ENCODE results near the gene RNF31.

The RNF31 gene

DNA sequence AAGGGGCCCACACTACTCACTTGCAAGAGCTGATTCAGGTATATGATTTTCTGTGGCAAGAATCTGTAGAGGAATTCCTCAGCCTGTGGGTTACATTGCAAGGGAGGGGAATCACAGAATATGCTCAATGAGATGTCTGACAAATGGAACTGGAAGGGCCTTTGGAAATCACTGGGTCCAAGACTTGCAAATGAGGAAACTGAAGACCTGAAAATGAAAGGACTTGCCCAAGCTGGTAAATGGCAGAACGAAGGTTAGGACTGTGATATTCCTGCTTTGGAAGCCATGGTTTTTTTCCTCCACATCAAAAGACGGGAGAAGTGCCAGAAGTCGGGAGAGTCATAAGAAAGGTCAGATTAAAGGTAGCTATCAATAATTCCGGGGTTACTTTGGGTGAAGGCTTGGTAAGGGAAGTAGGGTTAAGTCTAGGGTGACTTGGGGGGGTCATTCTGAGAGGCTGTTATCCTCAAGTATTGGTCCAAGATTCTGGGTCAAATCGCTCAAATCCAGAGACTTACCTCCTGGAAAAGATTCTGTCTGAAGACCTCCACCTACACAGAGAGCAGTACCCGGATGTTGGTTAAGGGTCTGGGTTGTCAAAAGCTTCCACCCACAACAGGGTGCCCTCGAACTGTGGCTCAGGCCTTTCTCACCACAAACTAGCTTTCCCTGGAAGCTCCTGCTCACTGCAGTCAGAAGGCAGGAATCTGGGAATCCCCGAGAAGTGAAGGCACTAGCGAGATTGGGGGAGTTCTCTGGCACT lies 1.4 kb upstream of the RNF31 start:
- TF ChIP-seq, protein P1, sequence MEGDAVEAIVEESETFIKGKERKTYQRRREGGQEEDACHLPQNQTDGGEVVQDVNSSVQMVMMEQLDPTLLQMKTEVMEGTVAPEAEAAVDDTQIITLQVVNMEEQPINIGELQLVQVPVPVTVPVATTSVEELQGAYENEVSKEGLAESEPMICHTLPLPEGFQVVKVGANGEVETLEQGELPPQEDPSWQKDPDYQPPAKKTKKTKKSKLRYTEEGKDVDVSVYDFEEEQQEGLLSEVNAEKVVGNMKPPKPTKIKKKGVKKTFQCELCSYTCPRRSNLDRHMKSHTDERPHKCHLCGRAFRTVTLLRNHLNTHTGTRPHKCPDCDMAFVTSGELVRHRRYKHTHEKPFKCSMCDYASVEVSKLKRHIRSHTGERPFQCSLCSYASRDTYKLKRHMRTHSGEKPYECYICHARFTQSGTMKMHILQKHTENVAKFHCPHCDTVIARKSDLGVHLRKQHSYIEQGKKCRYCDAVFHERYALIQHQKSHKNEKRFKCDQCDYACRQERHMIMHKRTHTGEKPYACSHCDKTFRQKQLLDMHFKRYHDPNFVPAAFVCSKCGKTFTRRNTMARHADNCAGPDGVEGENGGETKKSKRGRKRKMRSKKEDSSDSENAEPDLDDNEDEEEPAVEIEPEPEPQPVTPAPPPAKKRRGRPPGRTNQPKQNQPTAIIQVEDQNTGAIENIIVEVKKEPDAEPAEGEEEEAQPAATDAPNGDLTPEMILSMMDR (IDR thresholded peaks at IDR 0.05; ENCODE audit: low read depth, low read length) = no peak
- TF ChIP-seq EZH2phosphoT487 (IDR thresholded peaks at IDR 0.05; ENCODE audit: low read depth) = no peak
- Histone ChIP-seq H3K4me3 (ENCODE audit: low read length) (peak overlapping the region; percentile 78), H3K9me3 (ENCODE audit: insufficient read depth, low read length) (no peaks in the 10 kb centered on the region), H3K36me3 (replicated peaks; ENCODE audit: low read depth, low read length) (peaks cover 27% of the 10 kb centered on the region), H3K79me2 (ENCODE audit: low read length) (peaks cover 44% of the 10 kb centered on the region), H2AFZ (ENCODE audit: low read depth, low read length) (no peak overlapping the region), H3K4me1 (ENCODE audit: low read length) (peaks cover 24% of the 10 kb centered on the region), H3K9ac (ENCODE audit: low read length) (peak overlapping the region; percentile 87), H4K20me1 (ENCODE audit: insufficient read depth, low read length) (0 out of 2 replicates have a peak, but pooled peaks cover 2% of the 10 kb centered on the region), H3K4me2 (ENCODE audit: low read length) (peak overlapping the region; percentile 93), H3K27ac (ENCODE audit: low read length) (peak overlapping the region; percentile 89), H3K27me3 (ENCODE audit: low read depth, low read length) (no peaks in the 10 kb centered on the region)

DNA sequence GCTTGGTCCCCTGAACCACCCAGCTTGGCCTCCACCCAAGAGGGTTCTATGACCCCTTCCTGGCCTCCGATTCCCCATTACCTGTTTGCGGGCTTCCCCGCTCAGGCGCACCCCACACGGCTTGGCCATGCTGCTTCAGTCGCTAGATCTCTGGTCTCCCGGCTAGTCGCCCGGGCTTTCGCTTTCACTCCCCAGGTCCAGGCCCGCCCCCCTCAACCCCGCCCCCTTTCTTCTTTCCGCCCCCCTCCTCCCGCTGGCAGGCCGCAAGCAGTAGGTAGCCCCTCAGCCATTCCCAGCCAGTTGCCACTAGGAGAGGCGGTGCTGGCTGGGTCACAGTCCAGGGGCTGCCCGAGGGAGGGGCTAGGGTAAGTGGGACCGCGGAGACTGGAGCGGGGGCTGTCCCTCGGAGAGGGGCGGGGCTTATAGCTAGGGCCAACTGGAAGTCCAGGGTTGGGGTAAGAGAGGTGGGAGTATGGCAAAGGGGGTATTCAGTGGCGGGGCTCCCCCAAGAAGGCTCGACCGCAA lies 783 bp upstream of the RNF31 start, which contains the start of gene PSME2:
Gene PSME2, minus strand, starts transcription at position 158 of the 525 bp plus-strand sequence. Its CDS starts 29 bp downstream, at position 129.
- peak within 1 kb of the TSS; percentile 78 for H3K4me3 ChIP-seq (ENCODE audit: low read length)
- H3K27ac ChIP-seq (ENCODE audit: low read length) = peak within 1 kb of the TSS; percentile 89
- no peak within 1 kb of the TSS for H2AFZ ChIP-seq (ENCODE audit: low read depth, low read length)
- no peaks in the 10 kb centered on the region for H3K9me3 ChIP-seq (ENCODE audit: insufficient read depth, low read length)
- peaks cover 33% of the 10 kb centered on the region for H3K36me3 ChIP-seq (replicated peaks; ENCODE audit: low read depth, low read length)
- H3K4me1 ChIP-seq (ENCODE audit: low read length) = peaks cover 24% of the 10 kb centered on the region
- H3K9ac ChIP-seq (ENCODE audit: low read length) = peak within 1 kb of the TSS; percentile 87
- H4K20me1 ChIP-seq (ENCODE audit: insufficient read depth, low read length) = 0 out of 2 replicates have a peak, but pooled peaks cover 2% of the 10 kb centered on the region
- peaks cover 41% of the 10 kb centered on the region for H3K79me2 ChIP-seq (ENCODE audit: low read length)
- H3K4me2 ChIP-seq (ENCODE audit: low read length) = peak within 1 kb of the TSS; percentile 94
- H3K27me3 ChIP-seq (ENCODE audit: low read depth, low read length) = no peaks in the 10 kb centered on the region
- TF ChIP-seq, protein P1 (IDR thresholded peaks at IDR 0.05; ENCODE audit: low read depth, low read length) = no peak
- no peak for TF ChIP-seq EZH2phosphoT487 (IDR thresholded peaks at IDR 0.05; ENCODE audit: low read depth)

- no peaks in the 10 kb centered on the region for H3K9me3 ChIP-seq (ENCODE audit: insufficient read depth, low read length)
- H4K20me1 ChIP-seq (ENCODE audit: insufficient read depth, low read length) = 0 out of 2 replicates have a peak, but pooled peaks cover 2% of the 10 kb centered on the region
- H3K79me2 ChIP-seq (ENCODE audit: low read length) = peaks cover 41% of the 10 kb centered on the region
- H3K4me2 ChIP-seq (ENCODE audit: low read length) = peak overlapping the region; percentile 94
- H3K36me3 ChIP-seq (replicated peaks; ENCODE audit: low read depth, low read length) = peaks cover 40% of the 10 kb centered on the region
- TF ChIP-seq EZH2phosphoT487 (IDR thresholded peaks at IDR 0.05; ENCODE audit: low read depth) = no peak
- TF ChIP-seq, protein P1 (IDR thresholded peaks at IDR 0.05; ENCODE audit: low read depth, low read length) = no peak
- H3K27ac ChIP-seq (ENCODE audit: low read length) = peak overlapping the region; percentile 46
- peak overlapping the region; percentile 78 for H3K4me3 ChIP-seq (ENCODE audit: low read length)
- H2AFZ ChIP-seq (ENCODE audit: low read depth, low read length) = no peak overlapping the region
- no peaks in the 10 kb centered on the region for H3K27me3 ChIP-seq (ENCODE audit: low read depth, low read length)
- H3K4me1 ChIP-seq (ENCODE audit: low read length) = peaks cover 20% of the 10 kb centered on the region
- H3K9ac ChIP-seq (ENCODE audit: low read length) = peak overlapping the region; percentile 75
Measured at GRCh38 chr14:24147761-24148428, 597 bp downstream of the RNF31 start.

Data from OCI-LY3 (cell line).